Stimulated activated CD4-positive, alpha-beta T cell treated with anti-CD3 and anti-CD28 coated beads, Interleukin-4, amount 100 ng/mL, for 1 hour (primary cell): ENCODE results near the gene DSCAM.
"Not testable (repeated sequence)": the region's sequence is repeated elsewhere in the genome, so short reads cannot be mapped to it uniquely, and the experiment has no call there.

Experiments
- DNase-seq: peaks from one replicate; pipeline ENCODE4 v3.0.0-alpha.2; 2020

DSCAM gene

GRCh38 chr21:40512590-40512989 lies 334.4 kb downstream of the DSCAM start:
- DNase-seq: no peak

- DNase-seq: no peak
These were observed 339.0 kb downstream of the DSCAM start for GRCh38 chr21:40507978-40508377.

- DNase-seq: no peak
These were observed 341.3 kb downstream of the DSCAM start for GRCh38 chr21:40505681-40506080.

GRCh38 chr21:40505244-40505643 lies 341.7 kb downstream of the DSCAM start:
- DNase-seq: no peak

- no peak for DNase-seq
These were observed 342.1 kb downstream of the DSCAM start for GRCh38 chr21:40504825-40505224.

GRCh38 chr21:40496116-40496515 lies 350.8 kb downstream of the DSCAM start:
- no peak for DNase-seq

- no peak for DNase-seq
These were observed 356.6 kb downstream of the DSCAM start for GRCh38 chr21:40490408-40490807.

GRCh38 chr21:40489001-40489400 lies 358.0 kb downstream of the DSCAM start:
- DNase-seq: no peak

- DNase-seq: no peak
These were observed 365.2 kb downstream of the DSCAM start for GRCh38 chr21:40481764-40482163.

- no peak for DNase-seq
These were observed 372.4 kb downstream of the DSCAM start for GRCh38 chr21:40474513-40474912.

GRCh38 chr21:40472013-40472412 lies 374.9 kb downstream of the DSCAM start:
- DNase-seq: no peak

GRCh38 chr21:40471103-40471502 lies 375.9 kb downstream of the DSCAM start:
- no peak for DNase-seq

GRCh38 chr21:40466893-40467483 lies 380.0 kb downstream of the DSCAM start:
- no peak for DNase-seq

- no peak for DNase-seq
These were observed 381.6 kb downstream of the DSCAM start for GRCh38 chr21:40465382-40465781.

GRCh38 chr21:40463176-40463575 lies 383.8 kb downstream of the DSCAM start:
- DNase-seq: no peak

- no peak for DNase-seq
These were observed 385.9 kb downstream of the DSCAM start for GRCh38 chr21:40461008-40461407.

GRCh38 chr21:40457741-40458140 lies 389.2 kb downstream of the DSCAM start:
- no peak for DNase-seq

- DNase-seq: no peak
These were observed 392.9 kb downstream of the DSCAM start for GRCh38 chr21:40454057-40454456.

GRCh38 chr21:40453183-40453582 lies 393.8 kb downstream of the DSCAM start:
- DNase-seq: no peak

- DNase-seq: no peak
These were observed 394.4 kb downstream of the DSCAM start for GRCh38 chr21:40452548-40452947.

- DNase-seq: no peak
These were observed 399.9 kb downstream of the DSCAM start for GRCh38 chr21:40447016-40447415.

- no peak for DNase-seq
These were observed 401.5 kb downstream of the DSCAM start for GRCh38 chr21:40445349-40445921.

- DNase-seq: not testable (repeated sequence)
These were observed 407.4 kb downstream of the DSCAM start for GRCh38 chr21:40439581-40439980.

- DNase-seq: no peak
These were observed 408.3 kb downstream of the DSCAM start for GRCh38 chr21:40438616-40439015.

GRCh38 chr21:40436261-40436660 lies 410.7 kb downstream of the DSCAM start:
- DNase-seq: no peak
